Fibroblast of skin of left biceps (primary cell): ENCODE data around the gene CILP2.

Source experiments
- DNase-seq, 2 experiments: peaks; one replicate each; pipeline ENCODE4 v3.0.0-alpha.2; 2013; ENCODE audit warnings: low read depth in 2 of 2

The CILP2 gene

GRCh38 chr19:19529783-19530422 is 8.2 kb upstream of the CILP2 start:
- no peak for DNase-seq

- DNase-seq, result no peak
These were observed 7.7 kb upstream of the CILP2 start for GRCh38 chr19:19530423-19530804.

- no peak for DNase-seq
These were observed 7.2 kb upstream of the CILP2 start for GRCh38 chr19:19530889-19531288.

DNA sequence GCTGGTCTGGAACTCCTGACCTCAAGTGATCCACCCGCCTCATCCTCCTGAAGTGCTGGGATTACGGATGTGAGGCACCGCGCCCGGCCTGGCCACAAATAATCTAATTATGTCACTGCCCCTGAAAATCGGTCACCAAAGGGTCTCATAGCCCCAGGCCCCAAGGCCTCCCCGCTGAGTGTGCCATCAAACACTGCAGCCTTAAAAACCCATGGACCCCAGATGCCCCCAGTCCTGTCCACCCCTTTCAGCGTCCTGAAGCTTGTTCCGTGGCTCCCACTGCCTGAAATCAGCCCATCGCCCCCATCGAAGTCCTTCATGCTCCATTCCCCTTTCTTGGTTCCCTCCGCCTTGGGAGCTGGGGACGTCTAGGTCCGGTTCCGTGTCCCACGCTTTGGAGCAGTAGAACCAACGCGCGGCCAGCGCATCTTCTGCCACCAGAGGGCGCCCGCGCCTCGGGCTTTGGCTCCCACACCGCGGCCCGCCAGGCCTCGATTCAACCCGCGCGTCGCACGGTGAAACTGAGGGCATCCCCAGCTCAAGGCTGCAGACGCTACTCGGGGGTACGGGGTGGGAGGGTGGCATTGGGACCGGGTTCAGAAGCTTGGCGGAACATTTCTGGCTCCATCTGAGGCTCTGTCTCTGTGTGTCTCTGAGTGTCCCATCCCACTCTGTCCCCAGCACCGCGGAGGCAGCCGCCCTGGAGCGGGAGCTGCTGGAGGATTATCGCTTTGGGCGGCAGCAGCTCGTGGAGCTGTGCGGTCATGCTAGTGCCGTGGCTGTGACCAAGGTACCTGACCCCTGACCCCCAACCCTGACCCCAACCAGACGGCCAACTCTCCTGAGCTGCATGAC is 5.9 kb upstream of the CILP2 start:
- DNase-seq, result no peak

DNA sequence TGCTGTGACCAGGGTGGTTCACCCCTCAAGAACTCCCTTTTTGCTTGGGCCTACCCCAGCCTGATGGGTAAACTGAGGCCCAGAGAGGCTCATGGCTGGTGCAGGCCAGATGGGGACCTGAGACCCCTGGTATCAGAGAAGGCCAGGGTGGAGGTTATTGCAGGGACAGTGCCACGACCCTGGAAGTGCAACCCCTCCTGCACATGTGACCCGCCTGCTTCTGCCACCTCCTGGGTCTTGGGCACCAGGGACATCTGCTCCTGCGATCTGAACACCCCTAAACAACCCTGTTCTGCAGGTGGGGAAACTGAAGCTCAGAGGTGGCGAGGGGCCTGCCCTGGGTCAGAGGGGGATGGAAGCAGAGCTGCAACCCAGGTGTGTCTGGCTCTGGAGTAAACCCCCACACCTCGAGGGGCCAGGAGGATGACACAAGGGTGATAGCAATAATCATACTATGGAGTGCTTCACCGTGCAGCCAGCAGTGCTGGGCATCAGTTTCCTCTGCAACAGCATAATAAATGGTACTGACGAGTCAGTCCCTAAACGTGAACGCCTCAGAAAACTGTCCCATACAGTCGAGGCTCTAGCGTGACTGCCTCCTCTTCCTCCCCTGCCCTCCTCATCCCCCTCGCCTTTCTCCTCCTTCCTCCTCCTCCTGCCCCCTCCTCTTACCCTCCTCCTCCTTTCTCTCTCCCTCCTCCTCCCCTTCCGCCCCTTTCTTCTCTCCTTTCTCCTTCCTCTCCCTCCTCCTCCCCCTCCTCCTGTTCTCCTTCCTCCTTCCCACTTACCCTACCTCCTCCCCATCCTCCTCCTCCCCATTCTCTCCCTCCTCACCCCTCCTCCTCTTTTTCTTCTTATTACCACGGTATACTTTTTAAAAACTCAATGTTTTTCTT is 5.0 kb upstream of the CILP2 start:
- no peak for DNase-seq

DNA sequence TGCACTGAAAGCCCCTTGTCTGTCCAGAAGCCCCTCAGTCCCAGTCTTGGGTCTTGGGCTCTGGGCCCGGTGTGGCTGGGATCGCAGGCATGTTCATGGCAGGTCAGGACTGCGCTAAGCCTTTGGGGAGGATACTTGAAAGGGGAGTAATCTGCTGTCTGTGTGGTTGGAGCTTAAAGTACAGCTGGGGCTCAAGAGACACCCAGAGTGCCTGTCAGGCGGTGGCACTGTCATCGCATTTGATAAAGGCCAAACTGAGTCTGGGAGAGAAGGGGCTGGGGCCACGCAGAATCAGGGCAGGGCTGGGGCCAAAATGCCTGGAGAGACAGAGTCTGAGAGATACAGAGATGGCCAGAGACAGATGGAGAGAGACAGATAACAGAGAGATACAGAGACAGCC is 4.2 kb upstream of the CILP2 start:
- no peak for DNase-seq

DNA sequence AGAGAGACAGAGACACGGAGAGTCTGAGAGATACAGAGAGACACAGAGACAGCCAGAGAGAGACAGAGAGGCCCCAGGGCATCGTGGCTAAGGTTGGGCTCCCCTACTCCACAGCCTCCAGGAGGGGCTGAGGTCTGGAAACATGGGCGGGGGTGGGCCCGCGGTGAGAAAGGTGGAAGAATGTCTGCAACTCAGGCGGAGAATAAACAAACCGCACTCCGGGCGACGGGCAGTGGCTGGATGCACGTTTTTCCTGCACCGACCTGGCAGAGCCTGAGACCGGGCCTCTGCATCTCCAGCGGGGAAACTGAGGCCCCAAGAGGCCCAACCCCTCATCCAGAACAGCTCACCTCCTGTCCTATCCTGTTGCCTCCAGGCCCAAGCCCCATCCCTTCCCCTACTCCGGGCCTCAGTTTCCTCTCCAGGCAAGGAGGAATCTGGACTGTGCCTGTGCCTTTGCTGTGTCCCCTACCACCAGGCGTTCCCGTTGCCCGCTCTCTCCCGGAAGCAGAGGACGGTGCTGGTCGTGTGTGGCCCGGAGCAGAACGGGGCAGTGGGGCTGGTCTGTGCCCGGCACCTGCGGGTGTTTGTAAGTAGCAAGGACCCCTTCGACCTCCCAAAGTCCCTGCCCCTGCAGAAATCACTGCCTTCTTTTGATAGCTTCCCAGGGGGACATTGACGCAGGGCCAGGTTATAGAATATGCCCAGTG is 3.4 kb upstream of the CILP2 start:
- DNase-seq, result no peak

DNA sequence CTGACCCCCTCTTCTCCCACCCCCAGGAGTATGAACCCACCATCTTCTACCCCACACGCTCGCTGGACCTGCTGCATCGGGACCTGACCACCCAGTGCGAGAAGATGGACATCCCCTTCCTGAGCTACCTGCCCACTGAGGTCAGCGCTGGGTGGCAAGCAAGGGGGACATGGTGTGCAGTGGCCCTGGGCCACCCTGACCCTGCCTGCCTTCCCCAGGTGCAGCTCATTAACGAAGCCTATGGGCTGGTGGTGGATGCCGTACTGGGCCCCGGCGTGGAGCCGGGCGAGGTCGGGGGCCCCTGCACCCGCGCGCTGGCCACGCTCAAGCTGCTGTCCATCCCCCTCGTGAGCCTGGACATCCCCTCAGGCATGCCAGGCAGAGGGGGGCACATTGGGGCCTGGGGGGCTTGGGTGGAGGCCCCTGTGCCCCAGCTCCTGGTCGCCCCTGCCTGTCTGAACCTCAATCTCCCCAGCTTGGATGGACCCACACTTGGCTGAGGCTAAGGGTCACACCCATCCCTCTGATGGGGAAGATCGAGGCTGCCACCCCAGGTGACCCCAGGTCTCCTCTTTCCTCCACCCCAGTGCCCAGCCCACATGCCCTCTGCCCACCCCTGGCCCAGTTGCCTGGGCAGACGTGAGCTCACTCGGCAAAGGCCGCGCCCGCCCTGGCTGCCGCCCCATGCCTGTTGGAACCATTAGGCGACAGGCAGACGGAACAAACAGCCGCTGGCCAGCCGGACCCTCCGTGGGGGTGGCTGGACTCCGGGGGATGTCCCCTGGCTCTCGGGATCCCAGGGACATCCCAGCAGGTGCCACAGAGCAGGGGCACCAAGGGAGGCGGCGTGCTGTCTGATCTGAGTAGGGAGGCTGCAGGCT is 2.5 kb upstream of the CILP2 start:
- DNase-seq, result no peak

GRCh38 chr19:19537075-19538048 is 703 bp upstream of the CILP2 start:
- no peak for DNase-seq

DNA sequence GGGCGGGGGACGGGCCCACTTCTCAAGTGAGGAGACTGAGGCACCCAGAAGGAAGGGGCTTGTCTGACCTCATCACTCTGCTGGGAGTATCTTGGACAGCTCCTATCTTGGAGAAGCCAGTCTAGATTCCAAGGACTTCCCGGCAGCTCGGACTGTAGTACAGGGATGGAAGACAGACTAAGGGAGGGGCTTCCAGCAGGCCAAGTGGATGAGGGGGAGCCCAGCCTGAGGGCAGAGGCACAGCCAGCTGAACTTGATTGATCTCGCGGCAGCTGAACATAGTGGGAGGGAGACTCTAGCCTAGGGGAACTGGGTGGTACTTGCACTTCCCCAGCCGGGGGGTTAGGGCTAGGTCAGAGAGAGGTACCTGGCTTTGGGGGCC is 711 bp downstream of the CILP2 start:
- no peak for DNase-seq

GRCh38 chr19:19539698-19540063 is 1.6 kb downstream of the CILP2 start:
- DNase-seq, result no peak

- DNase-seq, result peak; percentile 31 to 34
These were observed 2.1 kb downstream of the CILP2 start for GRCh38 chr19:19540064-19540714.

DNA sequence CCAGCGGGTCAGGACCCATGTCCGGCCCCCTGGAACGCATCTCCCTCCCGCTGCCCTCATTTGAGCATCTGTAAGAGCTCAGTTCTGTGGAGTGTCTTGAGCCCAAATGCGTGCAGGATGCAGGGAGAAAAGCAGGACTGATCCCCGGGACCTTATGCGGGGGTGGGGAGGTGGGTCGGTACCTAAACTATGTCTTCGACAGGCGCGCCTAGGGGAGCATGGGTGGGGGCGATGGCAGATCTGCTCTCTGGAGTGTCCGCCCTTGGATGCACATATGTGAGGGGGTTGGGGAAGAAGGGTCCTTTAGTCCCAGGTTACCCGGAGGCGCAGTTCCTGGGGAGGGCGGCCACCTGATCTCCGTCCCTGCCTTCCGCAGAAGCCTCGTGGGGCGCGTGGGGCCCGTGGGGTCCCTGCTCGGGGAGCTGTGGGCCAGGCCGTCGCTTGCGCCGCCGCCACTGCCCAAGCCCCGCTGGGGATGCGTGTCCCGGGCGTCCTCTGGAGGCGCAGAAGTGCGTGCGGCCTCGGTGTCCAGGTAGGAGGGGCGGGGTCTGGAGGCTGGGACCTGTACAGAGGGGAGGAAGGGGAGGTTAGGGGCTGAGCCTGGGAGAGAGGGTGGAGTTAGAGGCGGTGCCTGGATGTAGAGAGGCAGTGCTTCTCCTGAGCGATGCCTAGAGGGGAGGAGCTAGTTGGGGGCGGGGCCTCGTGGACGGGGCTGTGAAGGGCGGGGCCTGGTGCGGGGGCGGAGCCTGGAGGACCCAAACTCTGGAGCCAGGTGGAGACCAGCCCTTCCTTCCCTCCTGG is 2.9 kb downstream of the CILP2 start:
- no peak for DNase-seq

GRCh38 chr19:19541616-19542015 is 3.6 kb downstream of the CILP2 start:
- no peak for DNase-seq

DNA sequence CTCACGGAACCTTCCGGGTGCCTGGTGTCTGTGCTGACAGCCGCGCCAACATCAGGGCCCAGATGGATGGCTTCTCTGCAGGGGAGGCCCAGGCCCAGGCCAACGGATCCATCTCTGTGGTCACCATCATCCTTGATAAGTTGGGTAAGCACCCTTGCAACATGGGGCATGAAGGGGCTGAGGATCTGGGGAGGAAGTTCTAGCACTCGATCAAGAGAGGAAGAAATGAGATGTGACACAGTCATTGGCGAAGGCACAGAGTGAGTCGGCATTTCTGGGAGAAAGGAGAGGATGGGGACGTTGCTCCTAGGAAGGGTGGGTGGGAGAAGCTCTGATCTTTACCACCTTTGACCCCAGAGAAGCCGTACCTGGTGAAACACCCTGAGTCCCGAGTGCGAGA is 4.4 kb downstream of the CILP2 start:
- no peak for DNase-seq

DNA sequence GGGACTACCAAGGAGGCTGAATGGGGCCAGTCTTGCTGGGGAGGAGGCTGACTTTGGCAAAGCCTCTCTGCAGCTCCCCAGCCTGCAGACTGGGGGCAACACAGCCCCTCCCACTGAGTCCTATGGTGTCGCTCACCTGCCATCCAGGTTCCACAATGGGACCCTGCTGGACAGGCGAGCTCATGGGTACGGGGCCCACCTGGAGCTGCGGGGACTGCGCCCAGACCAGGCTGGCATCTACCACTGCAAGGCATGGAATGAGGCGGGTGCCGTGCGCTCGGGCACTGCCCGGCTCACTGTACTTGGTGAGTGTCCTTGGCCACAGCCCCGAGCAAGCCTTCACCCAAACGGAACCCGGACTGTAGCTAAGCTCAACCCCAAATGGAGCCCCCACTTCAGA is 5.0 kb downstream of the CILP2 start:
- DNase-seq, result no peak

- no peak for DNase-seq
These were observed 5.6 kb downstream of the CILP2 start for GRCh38 chr19:19543640-19544039.

DNA sequence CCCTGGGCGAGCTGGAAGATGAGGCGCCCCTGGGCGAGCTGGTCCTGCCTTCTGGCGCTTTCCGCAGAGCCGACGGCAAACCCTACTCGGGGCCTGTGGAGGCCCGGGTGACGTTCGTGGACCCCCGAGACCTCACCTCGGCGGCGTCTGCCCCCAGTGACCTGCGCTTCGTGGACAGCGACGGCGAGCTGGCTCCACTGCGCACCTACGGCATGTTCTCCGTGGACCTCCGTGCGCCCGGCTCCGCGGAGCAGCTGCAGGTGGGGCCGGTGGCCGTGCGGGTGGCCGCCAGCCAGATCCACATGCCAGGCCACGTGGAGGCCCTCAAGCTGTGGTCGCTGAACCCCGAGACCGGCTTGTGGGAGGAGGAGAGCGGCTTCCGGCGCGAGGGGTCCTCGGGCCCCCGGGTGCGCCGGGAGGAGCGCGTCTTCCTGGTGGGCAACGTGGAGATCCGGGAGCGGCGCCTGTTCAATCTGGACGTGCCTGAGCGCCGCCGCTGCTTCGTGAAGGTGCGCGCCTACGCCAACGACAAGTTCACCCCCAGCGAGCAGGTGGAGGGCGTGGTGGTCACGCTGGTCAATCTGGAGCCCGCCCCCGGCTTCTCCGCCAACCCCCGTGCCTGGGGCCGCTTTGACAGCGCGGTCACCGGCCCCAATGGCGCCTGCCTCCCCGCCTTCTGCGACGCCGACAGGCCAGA is 6.3 kb downstream of the CILP2 start:
- DNase-seq, result no peak
